ENCODE measurements around the gene KCNH8.

GRCh38 chr3:19226479-19226878 is 78.2 kb downstream of the KCNH8 start:
- TF ChIP-seq CTCF (IDR thresholded peaks at IDR 0.05 in 2 of 3, conservative IDR thresholded peaks at IDR 0.05 in 1 of 3; ENCODE audit: borderline replicate concordance in 1 of 3, insufficient read depth in 1 of 3, low read depth in 2 of 3, low read length in 2 of 3): no peak
- no peak for TF ChIP-seq POLR2A (IDR thresholded peaks at IDR 0.05; ENCODE audit: borderline replicate concordance, extremely low read depth, insufficient read depth, insufficient read length)
- TF ChIP-seq TCF7L2 (IDR thresholded peaks at IDR 0.05; ENCODE audit: borderline replicate concordance, extremely low read depth, insufficient read depth, insufficient read length): no peak
- TF ChIP-seq YY1 (IDR thresholded peaks at IDR 0.05; ENCODE audit: extremely low read depth, insufficient replicate concordance, low read depth, low read length): no peak

All from HCT116 (cell line).